Stimulated activated naive CD8-positive, alpha-beta T cell treated with anti-CD3 and anti-CD28 coated beads, Interleukin-15, Interleukin-2, amounts not matched to agents 100 ng/mL and 50 ng/mL, for 24 hours (primary cell): Measurements from ENCODE around the gene LRRK1.

Experiments used
- H3K27ac Mint-ChIP-seq: one replicate; pipeline ENCODE4 v1.8.0; 2021; ENCODE audit warnings: mild to moderate bottlenecking, mixed read lengths
- H3K27me3 Mint-ChIP-seq: one replicate; pipeline ENCODE4 v1.8.0; 2021; ENCODE audit warnings: mixed read lengths
- H3K36me3 Mint-ChIP-seq: one replicate; pipeline ENCODE4 v1.8.0; 2021; ENCODE audit warnings: low read depth, mixed read lengths
- H3K4me1 Mint-ChIP-seq: one replicate; pipeline ENCODE4 v1.8.0; 2021; ENCODE audit warnings: low read depth, mixed read lengths
- H3K4me3 Mint-ChIP-seq: one replicate; pipeline ENCODE4 v1.8.0; 2021; ENCODE audit warnings: mild to moderate bottlenecking, mixed read lengths
- H3K9me3 Mint-ChIP-seq: one replicate; pipeline ENCODE4 v1.8.0; 2021; ENCODE audit warnings: mixed read lengths

Gene LRRK1

DNA sequence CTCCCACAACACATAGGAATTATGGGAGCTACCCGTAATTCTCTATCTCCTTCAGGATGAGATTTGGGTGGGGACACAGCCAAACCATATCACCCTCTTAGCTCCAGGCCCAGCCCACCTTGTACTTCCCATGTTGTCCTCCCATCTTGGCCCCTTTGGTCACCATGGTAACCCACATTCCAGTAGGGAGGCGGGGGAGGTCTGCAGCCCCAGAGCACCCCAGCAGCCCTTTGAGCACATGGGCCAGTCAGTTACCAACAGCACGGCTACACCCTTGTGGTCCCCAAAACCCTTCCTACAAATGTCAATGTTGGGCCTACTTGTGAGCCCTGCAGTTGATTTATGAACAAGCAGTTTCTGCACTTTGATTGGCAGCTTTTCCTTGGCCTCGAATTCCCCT lies 84.5 kb downstream of the LRRK1 start:
- peaks cover 11% of the 10 kb centered on the region for H3K27me3 Mint-ChIP-seq
- no peak overlapping the region for H3K27ac Mint-ChIP-seq
- H3K4me1 Mint-ChIP-seq: peaks cover 23% of the 10 kb centered on the region
- no peaks in the 10 kb centered on the region for H3K36me3 Mint-ChIP-seq
- no peak overlapping the region for H3K4me3 Mint-ChIP-seq
- no peaks in the 10 kb centered on the region for H3K9me3 Mint-ChIP-seq

DNA sequence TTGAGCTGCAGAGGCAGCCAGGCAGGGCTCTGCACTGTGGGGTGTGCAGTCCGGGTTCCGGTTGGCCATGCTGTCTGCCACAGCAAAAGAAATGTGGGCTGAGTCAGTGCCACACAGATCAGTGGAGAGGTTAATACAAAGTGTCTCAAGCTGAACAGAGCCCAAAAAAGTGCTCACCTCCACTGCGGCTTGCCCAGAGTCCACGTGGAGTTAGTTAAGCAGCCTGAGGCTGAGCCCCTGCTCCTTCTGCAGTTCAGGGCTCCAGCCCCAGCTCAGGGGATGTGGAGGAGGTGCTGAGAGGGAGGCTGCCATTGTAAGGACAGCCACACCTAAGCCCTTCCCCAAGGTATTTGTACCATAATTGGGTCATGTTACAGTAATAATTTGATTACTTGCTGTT lies 85.3 kb downstream of the LRRK1 start:
- Mint-ChIP-seq H3K4me1 (peaks cover 24% of the 10 kb centered on the region), H3K27ac (no peak overlapping the region), H3K9me3 (no peaks in the 10 kb centered on the region), H3K27me3 (peaks cover 11% of the 10 kb centered on the region), H3K36me3 (no peaks in the 10 kb centered on the region), H3K4me3 (no peak overlapping the region)

DNA sequence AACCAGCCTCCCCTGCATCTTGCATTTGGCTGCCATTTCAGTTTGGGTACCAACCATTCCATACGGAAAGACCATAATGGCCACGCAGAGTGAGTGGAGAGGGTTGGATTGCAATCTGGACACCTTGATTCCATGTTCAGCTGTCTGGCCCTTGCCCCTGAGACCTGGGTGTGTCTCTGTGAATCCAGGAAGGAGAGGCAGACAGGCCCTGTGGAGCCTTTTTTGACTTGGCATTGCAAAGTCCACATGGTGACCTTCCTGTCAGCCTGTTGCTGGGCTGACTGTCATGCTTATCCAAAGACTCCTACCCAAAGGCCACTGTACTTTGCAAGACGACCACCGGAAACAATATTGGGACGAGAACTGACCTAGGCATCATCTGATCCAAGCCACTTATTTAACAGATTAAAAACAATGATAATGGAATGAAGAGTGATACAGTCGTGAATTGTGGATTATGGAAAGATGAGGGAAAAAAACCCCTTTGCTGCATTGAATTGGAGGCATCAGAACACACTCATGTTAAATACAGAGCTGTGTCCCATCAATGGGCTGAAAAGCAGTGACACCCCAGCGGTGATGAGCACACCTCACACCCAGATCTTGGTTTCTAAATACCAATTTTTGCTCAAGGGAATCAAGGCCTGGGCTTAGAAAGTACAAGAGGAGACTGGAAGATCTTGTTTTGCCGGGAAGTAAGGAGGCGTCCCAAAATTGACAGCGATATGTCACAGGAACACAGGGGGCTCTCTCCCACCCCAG lies 86.0 kb downstream of the LRRK1 start:
- H3K4me1 Mint-ChIP-seq: peaks cover 24% of the 10 kb centered on the region
- H3K27me3 Mint-ChIP-seq: peaks cover 11% of the 10 kb centered on the region
- no peak overlapping the region for H3K27ac Mint-ChIP-seq
- H3K36me3 Mint-ChIP-seq: no peaks in the 10 kb centered on the region
- H3K4me3 Mint-ChIP-seq: no peak overlapping the region
- no peaks in the 10 kb centered on the region for H3K9me3 Mint-ChIP-seq

DNA sequence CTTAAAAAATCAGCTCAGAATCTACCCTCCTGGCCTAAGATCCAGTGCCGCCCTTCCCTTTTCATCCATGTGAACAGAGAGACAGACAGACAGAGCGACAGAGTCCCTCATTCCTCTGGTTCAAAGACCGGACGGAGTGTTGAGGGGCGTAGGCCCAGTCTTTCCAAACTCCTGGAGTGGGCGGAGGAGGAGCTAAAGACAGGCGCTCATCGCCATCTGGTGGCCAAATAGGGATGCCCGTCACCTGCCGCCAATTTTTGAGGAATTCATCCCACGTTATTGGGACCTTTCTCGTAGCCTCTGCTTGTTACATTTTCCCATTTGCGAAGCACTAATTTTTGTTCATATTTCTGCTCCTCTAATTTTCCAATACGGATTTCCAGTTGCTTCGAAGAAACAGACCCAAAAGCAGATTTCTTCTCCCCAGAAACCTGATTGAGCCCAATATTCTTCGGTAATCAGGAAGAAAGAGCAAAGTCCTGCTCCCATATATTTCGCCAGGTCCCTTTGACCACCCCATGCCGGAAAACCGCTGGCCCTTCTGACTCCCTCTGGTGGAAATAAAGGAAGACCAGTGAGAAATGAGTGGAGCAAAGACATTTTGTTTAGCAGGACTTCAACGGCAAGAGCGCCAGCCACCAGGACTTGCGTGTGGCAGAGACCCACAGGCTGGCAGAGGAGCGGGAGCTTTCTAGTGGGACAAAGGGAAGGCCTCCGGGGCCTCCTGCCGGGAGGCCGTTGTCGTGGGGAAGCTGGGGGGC lies 88.0 kb downstream of the LRRK1 start:
- H3K9me3 Mint-ChIP-seq: no peaks in the 10 kb centered on the region
- no peak overlapping the region for H3K27ac Mint-ChIP-seq
- H3K4me3 Mint-ChIP-seq: peak overlapping the region; percentile 89
- H3K4me1 Mint-ChIP-seq: peaks cover 24% of the 10 kb centered on the region
- H3K36me3 Mint-ChIP-seq: no peaks in the 10 kb centered on the region
- H3K27me3 Mint-ChIP-seq: peaks cover 6% of the 10 kb centered on the region

DNA sequence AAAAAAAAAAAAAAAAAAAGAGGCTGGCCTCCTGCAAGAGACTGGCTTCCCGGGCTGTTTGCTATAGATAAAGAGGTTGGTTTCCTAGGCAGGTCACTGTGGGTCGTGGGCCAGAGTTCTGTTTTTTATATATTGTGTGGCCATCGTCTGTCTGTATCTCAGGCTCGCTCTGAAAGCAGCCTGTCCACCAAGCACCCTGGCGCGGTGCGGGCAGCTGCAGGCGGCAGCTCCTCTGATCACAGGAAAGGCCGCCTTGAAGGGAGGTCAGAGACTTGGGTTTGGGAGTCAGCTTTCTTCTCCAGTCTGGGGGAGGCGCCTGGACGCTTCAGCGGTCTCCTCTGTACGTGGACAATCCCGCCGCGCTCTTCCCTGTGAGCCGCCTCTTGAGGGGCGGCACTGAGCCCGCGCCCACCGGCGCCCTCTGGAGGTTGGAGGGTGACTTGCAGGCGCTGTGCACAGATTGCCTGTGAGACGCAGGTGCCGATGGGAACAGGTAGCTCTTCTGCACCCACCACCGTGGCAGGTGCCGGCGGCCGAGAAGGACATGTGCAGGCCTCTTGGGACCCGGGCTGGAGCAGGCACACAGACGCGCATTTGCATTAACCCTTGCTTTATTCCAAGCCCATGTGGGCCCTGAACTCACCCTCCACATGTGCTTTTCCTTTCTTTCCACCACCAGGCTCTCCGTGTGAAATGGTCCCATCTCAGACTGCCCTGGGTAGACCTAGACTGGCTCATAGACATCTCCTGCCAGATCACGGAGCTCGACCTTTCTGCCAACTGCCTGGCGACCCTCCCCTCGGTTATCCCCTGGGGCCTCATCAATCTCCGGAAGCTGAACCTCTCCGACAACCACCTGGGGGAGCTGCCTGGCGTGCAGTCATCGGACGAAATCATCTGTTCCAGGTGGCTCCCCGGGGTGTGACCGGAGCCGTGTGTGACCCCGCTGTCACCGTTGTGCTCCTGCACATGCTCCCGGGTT lies 89.3 kb downstream of the LRRK1 start:
- Mint-ChIP-seq H3K4me1 (peaks cover 24% of the 10 kb centered on the region), H3K4me3 (peak overlapping the region; percentile 89), H3K27ac (no peak overlapping the region), H3K9me3 (no peaks in the 10 kb centered on the region), H3K36me3 (no peaks in the 10 kb centered on the region), H3K27me3 (peaks cover 6% of the 10 kb centered on the region)

DNA sequence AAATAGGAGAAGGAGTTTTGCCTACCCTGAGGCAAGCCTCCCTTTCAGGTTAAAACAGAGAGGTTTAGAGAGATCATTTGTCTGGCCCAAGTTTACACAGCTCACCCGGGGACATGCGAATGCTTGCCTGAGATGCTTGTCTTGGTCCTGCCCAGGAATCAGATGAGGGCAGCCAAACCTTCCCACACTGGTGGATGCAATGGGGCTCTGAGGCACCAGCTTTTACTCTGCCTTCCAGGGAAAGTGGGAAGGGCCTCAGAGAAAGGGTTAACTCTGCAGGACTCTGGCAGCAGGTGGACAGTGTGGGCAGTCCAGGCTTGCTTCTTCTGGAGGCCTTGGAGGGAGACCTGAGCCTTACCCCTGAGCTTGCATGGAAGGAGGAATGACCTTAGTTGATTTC lies 90.0 kb downstream of the LRRK1 start:
- no peaks in the 10 kb centered on the region for H3K36me3 Mint-ChIP-seq
- H3K9me3 Mint-ChIP-seq: no peaks in the 10 kb centered on the region
- peaks cover 6% of the 10 kb centered on the region for H3K27me3 Mint-ChIP-seq
- peaks cover 24% of the 10 kb centered on the region for H3K4me1 Mint-ChIP-seq
- H3K4me3 Mint-ChIP-seq: no peak overlapping the region
- no peak overlapping the region for H3K27ac Mint-ChIP-seq

DNA sequence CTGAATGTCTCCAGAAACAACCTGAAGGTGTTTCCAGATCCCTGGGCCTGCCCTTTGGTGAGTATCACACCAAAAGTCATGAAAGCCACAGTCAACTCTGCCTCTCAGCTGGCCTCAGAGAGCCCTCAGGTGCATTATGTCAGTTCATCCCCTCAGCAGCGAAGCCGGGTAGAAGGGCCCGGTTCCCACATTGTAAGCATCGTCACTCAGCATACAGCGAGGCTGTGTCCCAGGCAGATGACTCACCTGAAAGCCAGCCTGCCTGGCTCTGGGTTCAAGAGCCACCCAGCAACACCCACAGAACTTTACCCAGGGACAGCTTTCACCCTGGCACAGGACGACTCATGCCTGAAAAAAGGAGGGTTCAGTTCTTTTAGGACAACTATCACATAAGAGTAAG lies 91.6 kb downstream of the LRRK1 start:
- no peak overlapping the region for H3K27ac Mint-ChIP-seq
- H3K36me3 Mint-ChIP-seq: no peaks in the 10 kb centered on the region
- H3K4me1 Mint-ChIP-seq: peaks cover 24% of the 10 kb centered on the region
- no peaks in the 10 kb centered on the region for H3K9me3 Mint-ChIP-seq
- H3K27me3 Mint-ChIP-seq: peaks cover 6% of the 10 kb centered on the region
- H3K4me3 Mint-ChIP-seq: no peak overlapping the region

DNA sequence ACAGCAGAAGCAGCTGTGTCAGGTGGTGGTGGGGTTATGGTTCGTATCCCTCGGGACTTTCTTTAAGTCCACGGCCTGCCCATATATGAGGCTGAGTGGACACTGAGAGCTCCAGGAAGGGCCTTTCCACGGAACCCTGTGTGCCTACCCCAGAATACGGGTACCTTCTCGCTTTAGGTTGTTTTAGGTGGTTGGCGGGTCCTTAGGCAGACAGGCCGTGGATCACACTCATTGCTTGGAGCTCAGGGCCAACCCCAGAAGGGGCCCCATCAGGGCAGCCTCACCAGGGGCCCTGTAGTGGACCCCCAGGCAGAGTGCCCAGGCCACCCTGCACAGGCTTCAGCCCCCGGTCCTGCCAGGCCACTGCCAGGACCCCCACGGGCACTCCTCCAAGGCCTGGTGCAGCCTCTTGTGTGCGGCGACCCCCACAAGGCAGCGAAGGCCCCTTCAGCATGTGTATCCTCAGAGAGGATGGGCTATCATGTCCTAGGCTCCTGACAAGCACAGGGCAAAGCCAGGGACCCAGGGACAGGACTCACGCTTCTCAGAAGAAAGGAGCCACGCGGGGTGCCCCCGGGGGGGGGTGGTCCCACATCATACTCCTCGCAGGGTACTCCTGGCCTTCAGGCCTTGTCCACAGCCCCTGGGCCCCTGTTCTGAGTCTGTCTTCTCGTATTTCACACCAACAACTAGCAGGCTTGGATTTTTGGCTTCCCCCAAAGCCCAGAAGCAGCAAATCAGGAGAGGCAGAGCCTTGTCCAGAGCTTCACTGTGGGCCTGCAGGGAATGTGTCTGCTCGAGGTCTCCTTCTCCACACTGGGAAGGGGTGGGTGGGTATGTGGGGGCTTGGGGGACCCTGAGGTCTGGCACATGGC lies 93.4 kb downstream of the LRRK1 start:
- no peaks in the 10 kb centered on the region for H3K36me3 Mint-ChIP-seq
- H3K4me1 Mint-ChIP-seq: peaks cover 12% of the 10 kb centered on the region
- peaks cover 2% of the 10 kb centered on the region for H3K27me3 Mint-ChIP-seq
- no peaks in the 10 kb centered on the region for H3K9me3 Mint-ChIP-seq
- H3K4me3 Mint-ChIP-seq: no peak overlapping the region
- no peak overlapping the region for H3K27ac Mint-ChIP-seq

DNA sequence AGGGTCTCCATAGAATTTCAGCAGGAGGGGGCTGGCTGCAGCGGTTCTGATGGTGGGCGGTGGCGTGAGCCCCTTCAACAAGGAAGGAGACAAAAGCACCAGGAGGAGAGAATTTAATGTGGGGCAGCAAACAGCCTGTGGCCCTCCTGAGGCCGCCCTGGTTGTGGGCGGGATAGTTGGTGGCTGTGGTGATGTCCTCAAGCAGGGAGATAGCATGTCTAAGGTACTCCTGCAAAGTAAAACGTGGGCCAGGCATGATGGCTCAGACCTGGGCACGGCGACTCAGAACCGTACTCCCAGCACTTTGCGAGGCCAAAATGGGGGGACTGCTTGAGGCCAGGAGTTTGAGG lies 94.0 kb downstream of the LRRK1 start:
- Mint-ChIP-seq H3K27me3 (no peaks in the 10 kb centered on the region), H3K36me3 (no peaks in the 10 kb centered on the region), H3K27ac (no peak overlapping the region), H3K4me1 (peaks cover 6% of the 10 kb centered on the region), H3K9me3 (no peaks in the 10 kb centered on the region), H3K4me3 (no peak overlapping the region)

DNA sequence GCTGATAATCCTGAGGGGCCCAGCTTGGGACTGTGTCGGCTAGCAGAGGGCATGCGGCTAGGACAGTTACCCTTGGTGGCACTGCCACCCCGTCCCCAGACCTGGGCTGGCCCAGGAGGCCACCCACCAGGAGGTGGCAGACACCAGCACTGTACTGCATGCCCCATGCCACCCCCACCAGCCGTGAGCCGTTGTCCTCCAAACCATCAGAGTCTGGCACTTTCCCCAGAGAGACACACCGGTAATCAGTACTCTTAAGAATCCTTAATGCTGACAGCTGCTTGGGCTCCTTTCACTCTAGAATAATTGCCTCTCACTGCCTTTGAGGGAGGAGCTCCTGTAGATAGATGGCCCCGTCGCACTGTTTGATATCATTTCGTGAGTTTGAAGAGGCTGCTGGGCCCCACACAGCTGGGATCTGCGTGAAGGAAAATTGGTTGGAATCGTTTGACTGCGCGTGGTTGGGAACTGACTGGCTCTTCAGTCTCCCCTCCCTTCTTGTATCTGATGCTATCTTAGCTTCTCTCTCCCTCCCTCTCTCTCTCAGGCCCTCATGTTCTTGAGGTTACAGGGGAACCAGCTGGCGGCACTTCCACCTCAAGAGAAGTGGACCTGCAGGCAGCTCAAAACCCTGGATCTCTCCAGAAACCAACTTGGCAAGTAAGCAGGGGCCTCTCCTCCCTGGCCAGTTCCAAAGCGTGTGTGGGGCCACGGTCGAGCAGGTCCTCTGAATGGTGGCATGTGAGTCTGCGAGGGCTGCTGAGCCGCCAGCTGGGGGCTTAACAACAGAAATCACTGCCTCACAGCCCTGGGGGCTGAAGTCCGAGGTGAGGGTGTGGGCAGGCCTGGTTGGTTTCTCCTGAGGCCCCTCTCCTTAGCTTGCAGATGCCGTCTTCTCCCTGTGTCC lies 94.9 kb downstream of the LRRK1 start:
- no peaks in the 10 kb centered on the region for H3K36me3 Mint-ChIP-seq
- H3K4me1 Mint-ChIP-seq: no peaks in the 10 kb centered on the region
- no peak overlapping the region for H3K27ac Mint-ChIP-seq
- H3K4me3 Mint-ChIP-seq: no peak overlapping the region
- H3K27me3 Mint-ChIP-seq: no peaks in the 10 kb centered on the region
- H3K9me3 Mint-ChIP-seq: no peaks in the 10 kb centered on the region

DNA sequence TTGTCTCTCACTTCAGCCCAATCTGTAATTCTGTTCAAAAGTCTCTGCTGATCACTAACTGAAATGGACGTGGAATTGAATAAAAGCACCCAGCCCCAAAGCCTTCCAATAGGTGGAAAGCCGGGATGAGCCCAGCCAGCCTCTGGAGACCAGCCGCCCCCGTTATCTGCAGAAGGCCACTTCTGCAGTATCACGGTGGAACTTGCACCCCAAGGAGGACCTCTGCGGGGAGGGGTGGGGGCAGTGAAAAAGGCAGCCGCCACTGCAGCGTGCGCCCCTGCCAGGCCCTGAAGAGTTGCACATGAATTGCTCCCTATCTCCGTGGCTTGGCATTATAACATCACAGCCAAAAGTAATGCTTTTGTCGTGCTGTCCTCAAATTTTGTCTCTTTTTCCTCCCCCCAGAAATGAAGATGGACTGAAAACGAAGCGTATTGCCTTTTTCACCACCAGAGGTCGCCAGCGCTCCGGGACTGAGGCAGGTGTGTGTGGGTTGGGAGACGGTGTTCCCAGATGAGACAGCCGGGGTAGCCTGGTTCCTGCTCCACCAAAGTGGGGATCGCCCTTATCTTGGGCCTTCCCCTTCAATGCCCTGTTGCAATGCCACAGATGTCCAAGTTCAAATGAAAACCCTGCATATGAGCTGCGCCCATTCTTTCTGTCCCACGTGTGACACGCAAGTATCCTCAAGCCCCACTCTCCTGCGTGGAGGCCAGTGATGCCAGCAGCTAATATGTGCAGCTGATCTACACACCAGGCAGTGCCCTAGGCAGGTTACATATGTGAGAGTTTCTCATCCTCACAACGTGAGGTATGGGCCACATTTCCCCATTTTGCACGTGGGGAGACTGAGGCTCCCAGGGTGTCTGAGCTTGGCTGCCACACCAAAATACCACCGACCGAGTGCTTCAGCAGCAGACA lies 96.0 kb downstream of the LRRK1 start:
- no peaks in the 10 kb centered on the region for H3K9me3 Mint-ChIP-seq
- H3K27ac Mint-ChIP-seq: no peak overlapping the region
- H3K4me1 Mint-ChIP-seq: no peaks in the 10 kb centered on the region
- no peak overlapping the region for H3K4me3 Mint-ChIP-seq
- H3K27me3 Mint-ChIP-seq: no peaks in the 10 kb centered on the region
- H3K36me3 Mint-ChIP-seq: no peaks in the 10 kb centered on the region

DNA sequence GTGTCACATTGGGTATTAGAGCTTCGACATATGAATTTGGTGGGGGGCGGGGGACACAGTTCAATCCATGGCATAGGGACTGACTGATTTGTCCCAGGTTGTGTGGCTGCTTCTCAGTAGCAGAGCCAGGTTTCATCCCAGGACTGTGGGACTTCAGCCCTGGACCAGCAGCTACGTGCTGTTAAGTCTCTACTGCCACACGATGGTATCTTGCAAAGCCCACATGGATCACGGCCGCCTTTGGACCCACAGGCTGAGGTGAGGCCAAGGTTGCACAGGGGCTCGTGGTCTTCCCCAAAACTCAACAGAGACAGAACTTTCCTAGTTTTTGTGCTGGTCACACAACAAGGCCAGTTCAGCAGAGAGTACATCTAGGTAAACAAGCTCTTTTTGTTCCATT lies 97.4 kb downstream of the LRRK1 start:
- Mint-ChIP-seq H3K27ac (no peak overlapping the region), H3K36me3 (no peaks in the 10 kb centered on the region), H3K4me3 (no peak overlapping the region), H3K9me3 (no peaks in the 10 kb centered on the region), H3K4me1 (no peaks in the 10 kb centered on the region), H3K27me3 (no peaks in the 10 kb centered on the region)
